ENCODE results near the gene SASH3.

Gene SASH3

DNA sequence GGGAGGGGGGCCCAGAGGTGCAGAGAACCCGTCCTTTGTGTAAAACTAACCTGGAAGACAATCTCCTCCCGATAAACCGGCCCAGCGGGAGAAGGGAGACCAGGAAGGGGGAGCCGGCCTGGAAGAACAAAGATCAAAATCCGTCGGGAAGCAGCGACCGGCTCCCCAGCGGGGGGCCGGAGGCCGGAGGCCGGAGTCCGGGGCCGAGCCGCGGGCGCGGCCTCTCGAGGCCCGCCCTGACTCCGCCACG, 63.4 kb downstream of the SASH3 start:
- TF ChIP-seq, protein P1, sequence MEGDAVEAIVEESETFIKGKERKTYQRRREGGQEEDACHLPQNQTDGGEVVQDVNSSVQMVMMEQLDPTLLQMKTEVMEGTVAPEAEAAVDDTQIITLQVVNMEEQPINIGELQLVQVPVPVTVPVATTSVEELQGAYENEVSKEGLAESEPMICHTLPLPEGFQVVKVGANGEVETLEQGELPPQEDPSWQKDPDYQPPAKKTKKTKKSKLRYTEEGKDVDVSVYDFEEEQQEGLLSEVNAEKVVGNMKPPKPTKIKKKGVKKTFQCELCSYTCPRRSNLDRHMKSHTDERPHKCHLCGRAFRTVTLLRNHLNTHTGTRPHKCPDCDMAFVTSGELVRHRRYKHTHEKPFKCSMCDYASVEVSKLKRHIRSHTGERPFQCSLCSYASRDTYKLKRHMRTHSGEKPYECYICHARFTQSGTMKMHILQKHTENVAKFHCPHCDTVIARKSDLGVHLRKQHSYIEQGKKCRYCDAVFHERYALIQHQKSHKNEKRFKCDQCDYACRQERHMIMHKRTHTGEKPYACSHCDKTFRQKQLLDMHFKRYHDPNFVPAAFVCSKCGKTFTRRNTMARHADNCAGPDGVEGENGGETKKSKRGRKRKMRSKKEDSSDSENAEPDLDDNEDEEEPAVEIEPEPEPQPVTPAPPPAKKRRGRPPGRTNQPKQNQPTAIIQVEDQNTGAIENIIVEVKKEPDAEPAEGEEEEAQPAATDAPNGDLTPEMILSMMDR (IDR thresholded peaks at IDR 0.05) = no peak

- TF ChIP-seq, protein P1 (IDR thresholded peaks at IDR 0.05) = no peak
Observed at GRCh38 chrX:129843459-129844306, 63.9 kb downstream of the SASH3 start, which contains the start of gene ZDHHC9. TSS of gene ZDHHC9 (minus strand) at chrX:129843886. CDS start at chrX:129841945, 1,941 bp downstream.
